WTC11 (cell line): ENCODE measurements around the gene PPP1CA. TPM values are rescaled to one million over a fixed set of nuclear protein-coding genes. Genes with fewer than 3 reads are reported as not detected.

Source experiments
- ATAC-seq: fragments of 200-7000 bp; cut with Tn5 transposase; 2 replicates; pipeline ENCODE4 v1.10.0; 2021; ENCODE audit warnings: mild to moderate bottlenecking, moderate library complexity
- CTCF ChIA-PET: fragments of 300-600 bp; sonication (Branson Sonifier 250); formaldehyde crosslinking; loops from one replicate; lab custom pipeline; 2021; ENCODE audit warnings: antibody characterized with exemption; lab: Charles Lee
- POLR2A ChIA-PET: fragments of 350-600 bp; sonication (Branson Sonifier 250); formaldehyde crosslinking; loops from one replicate; lab custom pipeline; 2021; ENCODE audit warnings: antibody characterized with exemption; lab: Charles Lee
- DNase-seq: peaks from one replicate; pipeline ENCODE4 v3.0.0; 2021; ENCODE audit warnings: low spot score
- H3K27ac Mint-ChIP-seq: 2 replicates; pipeline ENCODE4 v1.8.0; 2021; ENCODE audit warnings: mixed read lengths
- H3K27me3 Mint-ChIP-seq: 2 replicates; pipeline ENCODE4 v1.8.0; 2021; ENCODE audit warnings: low read depth, mild to moderate bottlenecking, moderate library complexity, mixed read lengths
- H3K36me3 Mint-ChIP-seq: 2 replicates; pipeline ENCODE4 v1.8.0; 2021; ENCODE audit warnings: mixed read lengths
- H3K4me1 Mint-ChIP-seq: 2 replicates; pipeline ENCODE4 v1.8.0; 2022; ENCODE audit warnings: mixed read lengths
- H3K4me3 Mint-ChIP-seq: 2 replicates; pipeline ENCODE4 v1.8.0; 2021; ENCODE audit warnings: mild to moderate bottlenecking, moderate library complexity, mixed read lengths
- H3K9me3 Mint-ChIP-seq: 2 replicates; pipeline ENCODE4 v1.8.0; 2021; ENCODE audit warnings: mixed read lengths
- ARID4B ChIP-seq: sonication (generic); formaldehyde crosslinking; IDR thresholded peaks from 2 replicates; pipeline ENCODE4 v1.8.0; 2023; ENCODE audit warnings: missing genetic modification reagents, mild to moderate bottlenecking, borderline replicate concordance
- ATF2 ChIP-seq: sonication (generic); formaldehyde crosslinking; IDR thresholded peaks from 2 replicates; pipeline ENCODE4 v1.8.1; 2022; ENCODE audit warnings: low read depth, missing genetic modification reagents, borderline replicate concordance
- FOXP1 ChIP-seq: sonication (generic); formaldehyde crosslinking; IDR thresholded peaks from 2 replicates; pipeline ENCODE4 v1.8.0; 2022; ENCODE audit warnings: missing genetic modification reagents, mild to moderate bottlenecking, moderate library complexity, borderline replicate concordance
- GRHL2 ChIP-seq: fragments of 250-450 bp; sonication (Bioruptor Pico); IDR thresholded peaks from 2 replicates; pipeline ENCODE4 v1.8.0; 2022; ENCODE audit warnings: mild to moderate bottlenecking, moderate library complexity; ENCODE audit not compliant: insufficient replicate concordance, severe bottlenecking
- JAZF1 ChIP-seq: fragments of 250-450 bp; sonication (Bioruptor Pico); IDR thresholded peaks from 2 replicates; pipeline ENCODE4 v1.9.0; 2021; ENCODE audit warnings: moderate library complexity, mild to moderate bottlenecking, inconsistent platforms
- MAX ChIP-seq: sonication (generic); formaldehyde crosslinking; IDR thresholded peaks from 2 replicates; pipeline ENCODE4 v1.8.0; 2022; ENCODE audit warnings: mild to moderate bottlenecking, missing genetic modification reagents
- NR1H2 ChIP-seq: sonication (generic); formaldehyde crosslinking; IDR thresholded peaks from 2 replicates; pipeline ENCODE4 v1.9.0; 2021; ENCODE audit warnings: mild to moderate bottlenecking, moderate library complexity, missing genetic modification reagents
- PRRX2 ChIP-seq: fragments of 250-450 bp; sonication (Bioruptor Pico); IDR thresholded peaks from 2 replicates; pipeline ENCODE4 v1.8.0; 2021; ENCODE audit warnings: mild to moderate bottlenecking
- USF2 ChIP-seq: sonication (generic); formaldehyde crosslinking; IDR thresholded peaks from 2 replicates; pipeline ENCODE4 v1.8.1; 2023; ENCODE audit warnings: mild to moderate bottlenecking, missing genetic modification reagents, moderate library complexity
- ZBTB21 ChIP-seq: sonication (generic); formaldehyde crosslinking; IDR thresholded peaks from 2 replicates; pipeline ENCODE4 v1.8.1; 2023; ENCODE audit warnings: mild to moderate bottlenecking, missing genetic modification reagents, borderline replicate concordance
- ZBTB43 ChIP-seq: sonication (generic); formaldehyde crosslinking; IDR thresholded peaks from 2 replicates; pipeline ENCODE4 v1.8.1; 2023; ENCODE audit warnings: mild to moderate bottlenecking, missing genetic modification reagents
- ZNF138 ChIP-seq: sonication (generic); formaldehyde crosslinking; conservative IDR thresholded peaks from 2 replicates; pipeline ENCODE4 v1.8.1; 2022; ENCODE audit warnings: mild to moderate bottlenecking, moderate library complexity, missing genetic modification reagents
- total RNA-seq: library from RNA; stranded (reverse); gene quantifications from 3 replicates; pipeline ENCODE4 v1.2.3, GENCODE V29; 2021
- TF ChIP-seq, protein P1 (sequence below): sonication (generic); formaldehyde crosslinking; IDR thresholded peaks from 2 replicates; pipeline ENCODE4 v1.8.0; 2022; ENCODE audit warnings: mild to moderate bottlenecking, missing genetic modification reagents
- TF ChIP-seq, protein P2 (sequence below): sonication (generic); formaldehyde crosslinking; IDR thresholded peaks from 2 replicates; pipeline ENCODE4 v1.8.0; 2023; ENCODE audit warnings: mild to moderate bottlenecking, missing genetic modification reagents
- TF ChIP-seq, protein P3 (sequence below): fragments of 250-450 bp; sonication (Bioruptor Pico); IDR thresholded peaks from 2 replicates; pipeline ENCODE4 v1.9.0; 2021; ENCODE audit warnings: moderate library complexity, mild to moderate bottlenecking, inconsistent platforms, borderline replicate concordance
- TF ChIP-seq, protein P4 (sequence below): fragments of 250-450 bp; sonication (Bioruptor Pico); IDR thresholded peaks from 2 replicates; pipeline ENCODE4 v2.1.2; 2022; ENCODE audit warnings: mild to moderate bottlenecking, moderate library complexity
- TF ChIP-seq, protein P5 (sequence below): sonication (generic); formaldehyde crosslinking; IDR thresholded peaks from 2 replicates; pipeline ENCODE4 v1.8.1; 2023; ENCODE audit warnings: mild to moderate bottlenecking, missing genetic modification reagents, moderate library complexity

PPP1CA gene
- total RNA-seq, 1 experiment from 2014 or later = 220 TPM

DNA sequence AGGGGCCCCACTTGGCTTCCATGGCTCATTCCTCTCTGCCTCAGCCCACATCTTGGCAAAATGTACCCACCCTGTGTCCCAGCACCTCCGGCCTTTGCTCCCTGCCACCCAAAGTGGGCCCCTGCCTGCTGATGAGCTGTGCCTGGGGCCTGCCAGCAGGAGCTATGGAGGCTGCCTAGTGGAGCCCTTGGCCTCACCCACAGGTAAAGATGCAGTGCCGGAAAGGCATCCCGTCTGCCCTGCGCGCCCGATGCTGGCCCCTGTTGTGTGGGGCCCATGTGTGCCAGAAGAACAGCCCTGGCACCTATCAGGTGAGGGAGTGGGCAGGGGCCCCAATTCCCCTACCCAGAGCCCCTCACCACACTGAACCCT lies 3.5 kb upstream of the PPP1CA start:
- no peak overlapping the region for H3K27ac Mint-ChIP-seq
- peaks cover 8% of the 10 kb centered on the region; the same call in 1 of the 2 replicates for H3K27me3 Mint-ChIP-seq
- peaks cover 21% of the 10 kb centered on the region for H3K4me1 Mint-ChIP-seq
- CTCF ChIA-PET = no interaction called here
- no peak overlapping the region for H3K4me3 Mint-ChIP-seq
- ATAC-seq (no peak), DNase-seq (no peak)
- TF ChIP-seq USF2 (CRISPR knock-in tag) (no peak), FOXP1 (CRISPR knock-in tag) (no peak), GRHL2 (CRISPR knock-in tag) (no peak), ARID4B (CRISPR knock-in tag) (no peak)
- TF ChIP-seq, protein P1, sequence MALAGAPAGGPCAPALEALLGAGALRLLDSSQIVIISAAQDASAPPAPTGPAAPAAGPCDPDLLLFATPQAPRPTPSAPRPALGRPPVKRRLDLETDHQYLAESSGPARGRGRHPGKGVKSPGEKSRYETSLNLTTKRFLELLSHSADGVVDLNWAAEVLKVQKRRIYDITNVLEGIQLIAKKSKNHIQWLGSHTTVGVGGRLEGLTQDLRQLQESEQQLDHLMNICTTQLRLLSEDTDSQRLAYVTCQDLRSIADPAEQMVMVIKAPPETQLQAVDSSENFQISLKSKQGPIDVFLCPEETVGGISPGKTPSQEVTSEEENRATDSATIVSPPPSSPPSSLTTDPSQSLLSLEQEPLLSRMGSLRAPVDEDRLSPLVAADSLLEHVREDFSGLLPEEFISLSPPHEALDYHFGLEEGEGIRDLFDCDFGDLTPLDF (CRISPR knock-in tag) = no peak
- TF ChIP-seq, protein P2, sequence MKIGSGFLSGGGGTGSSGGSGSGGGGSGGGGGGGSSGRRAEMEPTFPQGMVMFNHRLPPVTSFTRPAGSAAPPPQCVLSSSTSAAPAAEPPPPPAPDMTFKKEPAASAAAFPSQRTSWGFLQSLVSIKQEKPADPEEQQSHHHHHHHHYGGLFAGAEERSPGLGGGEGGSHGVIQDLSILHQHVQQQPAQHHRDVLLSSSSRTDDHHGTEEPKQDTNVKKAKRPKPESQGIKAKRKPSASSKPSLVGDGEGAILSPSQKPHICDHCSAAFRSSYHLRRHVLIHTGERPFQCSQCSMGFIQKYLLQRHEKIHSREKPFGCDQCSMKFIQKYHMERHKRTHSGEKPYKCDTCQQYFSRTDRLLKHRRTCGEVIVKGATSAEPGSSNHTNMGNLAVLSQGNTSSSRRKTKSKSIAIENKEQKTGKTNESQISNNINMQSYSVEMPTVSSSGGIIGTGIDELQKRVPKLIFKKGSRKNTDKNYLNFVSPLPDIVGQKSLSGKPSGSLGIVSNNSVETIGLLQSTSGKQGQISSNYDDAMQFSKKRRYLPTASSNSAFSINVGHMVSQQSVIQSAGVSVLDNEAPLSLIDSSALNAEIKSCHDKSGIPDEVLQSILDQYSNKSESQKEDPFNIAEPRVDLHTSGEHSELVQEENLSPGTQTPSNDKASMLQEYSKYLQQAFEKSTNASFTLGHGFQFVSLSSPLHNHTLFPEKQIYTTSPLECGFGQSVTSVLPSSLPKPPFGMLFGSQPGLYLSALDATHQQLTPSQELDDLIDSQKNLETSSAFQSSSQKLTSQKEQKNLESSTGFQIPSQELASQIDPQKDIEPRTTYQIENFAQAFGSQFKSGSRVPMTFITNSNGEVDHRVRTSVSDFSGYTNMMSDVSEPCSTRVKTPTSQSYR (CRISPR knock-in tag) = no peak
- POLR2A ChIA-PET = no interaction called here
- no peaks in the 10 kb centered on the region for H3K9me3 Mint-ChIP-seq
- H3K36me3 Mint-ChIP-seq = no peaks in the 10 kb centered on the region

GRCh38 chr11:67404515-67405195 lies 3.0 kb upstream of the PPP1CA start:
- Mint-ChIP-seq H3K4me3 (no peak overlapping the region), H3K27me3 (peaks cover 8% of the 10 kb centered on the region; the same call in 1 of the 2 replicates), H3K27ac (0 out of 2 replicates have a peak overlapping the region, but pooled peaks have one; percentile 70), H3K36me3 (no peaks in the 10 kb centered on the region), H3K9me3 (no peaks in the 10 kb centered on the region), H3K4me1 (peaks cover 18% of the 10 kb centered on the region)
- ChIA-PET POLR2A (interaction anchor here (0.7 kb wide), 1 partner anchor 9 kb away, joined by 3 read pairs; no protein-coding TSS in a partner anchor), CTCF (interaction anchor here (3.9 kb wide), 1 partner anchor 15 kb away, joined by 45 read pairs; no protein-coding TSS in a partner anchor)
- ATAC-seq (no peak), DNase-seq (no peak)
- TF ChIP-seq, protein P3, sequence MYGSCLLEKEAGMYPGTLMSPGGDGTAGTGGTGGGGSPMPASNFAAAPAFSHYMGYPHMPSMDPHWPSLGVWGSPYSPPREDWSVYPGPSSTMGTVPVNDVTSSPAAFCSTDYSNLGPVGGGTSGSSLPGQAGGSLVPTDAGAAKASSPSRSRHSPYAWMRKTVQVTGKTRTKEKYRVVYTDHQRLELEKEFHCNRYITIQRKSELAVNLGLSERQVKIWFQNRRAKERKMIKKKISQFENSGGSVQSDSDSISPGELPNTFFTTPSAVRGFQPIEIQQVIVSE = no peak
- TF ChIP-seq, protein P4, sequence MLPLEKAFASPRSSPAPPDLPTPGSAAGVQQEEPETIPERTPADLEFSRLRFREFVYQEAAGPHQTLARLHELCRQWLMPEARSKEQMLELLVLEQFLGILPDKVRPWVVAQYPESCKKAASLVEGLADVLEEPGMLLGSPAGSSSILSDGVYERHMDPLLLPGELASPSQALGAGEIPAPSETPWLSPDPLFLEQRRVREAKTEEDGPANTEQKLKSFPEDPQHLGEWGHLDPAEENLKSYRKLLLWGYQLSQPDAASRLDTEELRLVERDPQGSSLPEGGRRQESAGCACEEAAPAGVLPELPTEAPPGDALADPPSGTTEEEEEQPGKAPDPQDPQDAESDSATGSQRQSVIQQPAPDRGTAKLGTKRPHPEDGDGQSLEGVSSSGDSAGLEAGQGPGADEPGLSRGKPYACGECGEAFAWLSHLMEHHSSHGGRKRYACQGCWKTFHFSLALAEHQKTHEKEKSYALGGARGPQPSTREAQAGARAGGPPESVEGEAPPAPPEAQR (CRISPR knock-in tag) = no peak
- TF ChIP-seq ZBTB21 = no peak
- TF ChIP-seq PRRX2 (CRISPR knock-in tag) = no peak
- TF ChIP-seq ZBTB43 (CRISPR knock-in tag) = no peak
- no peak for TF ChIP-seq MAX (CRISPR knock-in tag)
- no peak for TF ChIP-seq JAZF1 (CRISPR knock-in tag)
- TF ChIP-seq ZNF138 (CRISPR knock-in tag) = no peak
- TF ChIP-seq, protein P5, sequence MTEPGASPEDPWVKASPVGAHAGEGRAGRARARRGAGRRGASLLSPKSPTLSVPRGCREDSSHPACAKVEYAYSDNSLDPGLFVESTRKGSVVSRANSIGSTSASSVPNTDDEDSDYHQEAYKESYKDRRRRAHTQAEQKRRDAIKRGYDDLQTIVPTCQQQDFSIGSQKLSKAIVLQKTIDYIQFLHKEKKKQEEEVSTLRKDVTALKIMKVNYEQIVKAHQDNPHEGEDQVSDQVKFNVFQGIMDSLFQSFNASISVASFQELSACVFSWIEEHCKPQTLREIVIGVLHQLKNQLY (CRISPR knock-in tag) = no peak
- no peak for TF ChIP-seq ATF2 (CRISPR knock-in tag)
- no peak for TF ChIP-seq NR1H2
